Measurements from ENCODE around the gene RUNX1.

GRCh38 chr21:34930971-34931370 is 118.1 kb downstream of the RUNX1 start:
- TF ChIP-seq CTCF (IDR thresholded peaks at IDR 0.05) (no peak), ZFX (IDR thresholded peaks at IDR 0.05; ENCODE audit: borderline replicate concordance) (no peak)

Measured in 22Rv1 (cell line).